Stimulated activated CD4-positive, alpha-beta T cell treated with anti-CD3 and anti-CD28 coated beads, Interleukin-15, amount 100 ng/mL, for 1 hour (primary cell): ENCODE results near the gene SRGAP3.

ENCODE experiments used
- DNase-seq, 2 donors: peaks; one replicate each; pipeline ENCODE4 v3.0.0-alpha.2; 2020; ENCODE audit warnings: low read depth in 1 of 2, low spot score in 1 of 2

SRGAP3 gene

DNA sequence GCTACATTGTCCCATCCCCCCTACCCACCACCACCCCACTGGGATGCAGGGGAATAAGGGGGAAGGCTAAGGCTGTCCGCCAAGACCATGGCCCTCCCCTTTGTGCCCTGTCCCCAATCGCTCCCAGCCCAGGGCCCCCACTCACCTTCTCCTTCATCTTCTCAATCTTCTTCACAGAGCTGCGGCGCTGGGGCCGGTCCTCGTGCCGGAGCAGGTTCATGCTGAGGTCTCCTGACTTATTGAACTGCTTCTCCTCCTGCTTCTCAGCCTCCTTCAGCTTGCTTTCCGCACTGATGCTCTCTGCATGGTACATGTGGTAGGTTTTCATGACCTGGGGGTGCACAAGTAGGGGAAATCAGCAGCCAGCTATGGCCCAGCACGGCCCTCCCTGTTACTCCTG lies 185.2 kb downstream of the SRGAP3 start:
- no peak for DNase-seq

GRCh38 chr3:9062570-9062969 lies 186.9 kb downstream of the SRGAP3 start:
- DNase-seq, result no peak

DNA sequence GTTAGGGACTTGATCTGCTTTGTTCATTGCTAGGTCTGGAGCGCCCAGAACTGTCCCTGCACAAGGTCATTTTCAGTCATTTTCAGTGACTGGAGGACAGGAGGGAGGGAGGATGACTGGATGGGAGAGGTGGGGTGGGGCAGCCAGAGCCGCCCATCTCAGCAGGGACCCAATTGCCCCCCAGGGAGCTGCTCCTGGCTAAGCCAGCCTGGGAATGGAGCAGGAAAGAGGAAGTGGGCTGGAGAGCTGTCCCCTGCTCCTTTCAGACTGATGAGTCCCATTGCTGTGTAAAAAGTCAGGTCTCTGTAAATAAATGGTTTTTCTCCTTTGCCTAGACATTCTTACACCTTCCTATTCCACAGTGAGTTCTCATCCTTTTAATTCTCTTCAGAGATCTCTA lies 187.8 kb downstream of the SRGAP3 start:
- no peak for DNase-seq

DNA sequence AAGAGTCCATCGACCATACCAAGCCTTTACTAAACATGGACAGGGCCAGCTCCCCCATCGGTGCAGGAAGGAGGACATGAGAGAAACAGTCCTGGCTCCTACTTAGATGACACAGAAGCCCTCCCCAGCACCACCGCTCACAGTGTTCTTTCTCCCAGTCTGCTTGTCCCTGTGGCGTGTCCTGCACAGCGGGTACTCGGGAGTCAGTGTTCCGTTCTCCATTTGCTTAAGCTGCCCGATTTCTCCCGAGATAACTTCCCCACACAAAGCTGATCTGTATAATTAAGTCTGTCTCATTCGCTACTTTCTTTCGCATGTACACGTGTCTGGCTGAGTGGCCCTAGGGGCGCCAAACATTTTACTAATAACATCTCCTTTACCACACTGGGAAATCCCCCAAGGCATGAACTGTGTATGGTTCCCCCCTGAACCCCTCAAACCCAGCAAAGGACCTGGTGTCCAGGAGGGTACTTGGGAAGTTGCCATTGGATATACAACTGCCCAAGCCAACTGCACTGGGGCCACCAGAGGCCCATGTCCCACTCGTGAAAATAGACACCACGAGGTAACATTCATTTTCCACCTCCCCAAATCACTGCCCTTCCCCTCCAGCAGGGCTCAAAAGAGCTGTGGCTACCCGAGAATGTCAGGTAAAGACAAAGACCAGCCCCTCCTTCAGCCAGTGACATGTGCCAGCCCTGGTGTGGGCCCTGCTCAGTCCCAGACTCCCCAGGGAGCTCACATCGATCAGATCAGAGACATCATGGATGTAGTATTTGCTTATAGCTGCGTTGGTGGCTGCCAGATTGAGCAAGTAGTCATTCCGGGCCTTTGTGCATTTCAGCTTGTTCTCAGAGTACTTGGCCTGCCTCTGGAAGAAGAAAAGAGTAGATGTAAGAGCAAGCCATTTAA lies 189.7 kb downstream of the SRGAP3 start:
- no peak for DNase-seq

- no peak for DNase-seq
Observed at GRCh38 chr3:9056581-9056980, 192.9 kb downstream of the SRGAP3 start.

GRCh38 chr3:9047452-9048346 lies 201.7 kb downstream of the SRGAP3 start:
- no peak for DNase-seq

DNA sequence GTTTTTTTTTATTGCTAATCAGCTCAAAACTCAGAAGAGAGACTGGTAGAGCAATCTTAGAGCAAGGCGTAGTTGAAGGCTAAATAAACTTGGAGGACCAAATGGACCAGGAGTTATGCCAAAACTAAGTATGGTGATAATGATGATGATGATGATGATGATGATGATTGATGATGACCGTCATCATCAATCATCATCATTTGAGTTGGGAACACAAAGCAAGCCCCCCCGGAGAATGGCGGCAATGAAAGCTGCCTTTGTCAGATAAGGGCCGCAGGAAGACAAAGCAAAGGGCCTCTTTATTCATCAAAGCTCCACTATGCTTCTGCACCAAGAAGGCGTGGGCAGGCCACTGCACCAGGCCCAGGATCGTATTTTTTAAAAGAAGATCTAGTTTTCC lies 204.1 kb downstream of the SRGAP3 start:
- DNase-seq, result no peak

- no peak for DNase-seq
Observed at GRCh38 chr3:9043063-9043462, 206.4 kb downstream of the SRGAP3 start.

- no peak for DNase-seq
Observed at GRCh38 chr3:9041626-9042025, 207.8 kb downstream of the SRGAP3 start.

DNA sequence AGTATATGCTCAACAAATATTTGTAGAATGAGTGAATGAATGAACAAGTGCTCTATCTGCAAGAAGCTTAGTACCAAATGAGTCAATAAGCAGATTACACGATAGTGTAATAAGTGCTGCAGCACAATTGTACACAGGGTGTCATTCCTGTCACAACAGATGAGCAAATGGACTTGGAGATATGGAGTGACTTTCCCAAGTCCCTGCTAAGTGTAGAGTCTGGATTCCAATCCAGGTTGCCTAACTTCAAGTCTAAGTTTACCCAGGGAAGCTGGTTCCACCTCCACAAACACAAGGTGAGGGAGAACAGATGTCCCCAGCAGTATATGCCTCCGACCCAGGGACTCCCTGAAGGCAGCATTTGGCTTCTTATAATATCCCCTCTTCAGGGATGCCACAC lies 208.4 kb downstream of the SRGAP3 start:
- no peak for DNase-seq

DNA sequence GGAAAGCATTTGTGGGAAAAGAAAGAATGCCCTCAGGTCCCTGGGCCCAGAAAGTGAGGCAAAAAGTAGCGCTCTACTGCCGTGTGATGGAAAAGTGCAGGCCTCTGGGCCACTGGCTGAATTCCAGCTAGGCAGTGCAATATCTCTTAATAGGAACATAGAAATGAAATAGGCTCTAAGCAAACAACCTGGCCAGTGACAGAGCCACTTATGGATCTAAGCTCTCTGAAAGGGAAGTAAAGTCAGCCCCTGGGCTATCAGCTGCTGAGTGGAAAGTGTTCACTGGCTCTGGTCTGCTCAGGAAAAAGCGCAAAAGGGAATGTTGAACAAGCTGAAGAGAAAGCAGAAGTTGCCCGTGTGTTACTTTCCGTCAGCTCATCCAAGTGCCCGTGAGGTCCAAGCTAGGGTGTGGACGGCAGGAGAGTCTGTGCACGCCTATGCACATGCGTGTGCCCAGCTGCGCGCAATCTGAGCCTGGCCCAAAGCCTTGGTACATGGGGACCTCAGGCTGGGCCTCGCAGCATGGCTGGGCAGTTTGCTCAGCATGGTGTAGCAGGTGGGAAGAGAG lies 212.2 kb downstream of the SRGAP3 start:
- no peak for DNase-seq

DNA sequence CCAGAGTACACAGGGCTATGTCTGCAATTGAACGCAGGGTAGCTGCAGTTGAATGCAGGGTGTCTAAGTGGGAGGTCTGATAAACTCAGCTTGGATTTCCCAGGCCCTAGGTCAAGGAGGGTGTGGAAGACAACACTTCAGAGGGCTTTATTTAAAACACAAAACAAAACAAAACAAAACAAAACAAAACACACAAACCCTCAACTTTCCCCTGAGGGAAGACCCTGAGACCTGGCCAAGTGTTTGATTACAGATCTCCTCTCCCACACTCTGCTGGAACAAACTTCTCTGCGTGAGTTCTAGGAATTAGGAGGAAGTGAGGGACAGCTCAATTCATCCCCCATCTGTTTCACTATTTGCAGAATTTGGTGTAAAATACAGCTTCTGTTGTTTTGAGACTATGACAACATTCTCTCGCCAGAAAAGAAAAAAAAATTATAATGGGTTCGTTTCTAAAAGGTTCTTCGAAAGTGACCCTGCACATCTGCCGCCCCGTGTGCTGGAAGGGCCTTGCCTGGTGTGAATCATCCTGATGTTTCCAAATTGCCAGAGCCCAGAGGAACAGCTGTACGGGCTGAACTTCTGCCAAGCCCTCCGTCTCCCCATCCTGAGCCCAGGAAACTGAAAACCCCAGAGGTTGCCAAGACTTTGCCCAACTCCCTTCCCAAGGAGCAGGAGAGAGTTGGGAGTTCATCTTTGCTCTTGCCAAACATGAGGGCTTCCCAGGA lies 212.9 kb downstream of the SRGAP3 start:
- DNase-seq, result no peak

GRCh38 chr3:9035961-9036360 lies 213.5 kb downstream of the SRGAP3 start:
- no peak for DNase-seq

DNA sequence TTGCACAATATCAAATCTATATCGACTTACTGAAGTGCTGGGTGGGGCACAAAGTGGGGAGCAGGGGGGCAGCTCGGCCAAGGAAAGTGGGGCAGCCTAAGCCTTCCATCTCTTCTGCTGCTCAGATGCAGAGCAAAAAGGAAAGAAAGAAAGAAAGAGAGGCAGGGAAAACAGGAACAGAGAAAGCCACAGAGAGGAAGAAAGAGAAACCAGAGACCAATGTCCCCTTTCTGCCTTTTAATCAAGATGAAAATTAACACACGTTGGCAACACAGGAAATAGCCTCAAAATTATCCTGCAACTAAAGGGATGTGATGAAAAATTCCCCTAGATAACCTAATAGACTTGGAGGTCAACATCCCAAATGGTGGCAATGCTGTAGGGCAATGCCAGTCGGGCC lies 214.0 kb downstream of the SRGAP3 start:
- no peak for DNase-seq

DNA sequence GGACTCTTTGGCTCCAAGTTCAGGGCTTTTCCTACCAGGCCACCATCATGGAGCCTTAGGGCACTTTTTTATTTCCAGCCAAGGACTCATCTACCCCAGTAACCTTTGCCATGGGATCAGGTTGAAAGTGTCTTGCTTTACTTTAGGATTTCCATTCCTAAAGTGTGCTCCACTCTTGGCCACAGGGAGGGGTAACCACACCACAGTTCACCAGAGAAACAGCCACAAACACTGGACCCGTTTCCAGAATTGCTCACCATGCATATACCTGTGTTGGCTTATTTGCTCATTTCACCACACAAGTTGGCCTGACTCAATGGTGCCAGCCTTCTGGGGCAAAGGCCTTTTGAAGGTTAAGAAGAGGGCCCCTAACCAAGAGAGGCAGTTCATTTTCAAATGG lies 215.6 kb downstream of the SRGAP3 start:
- DNase-seq, result no peak

- no peak for DNase-seq
Observed at GRCh38 chr3:9032231-9032777, 217.1 kb downstream of the SRGAP3 start.

- DNase-seq, result no peak
Observed at GRCh38 chr3:9030034-9030433, 219.4 kb downstream of the SRGAP3 start.

GRCh38 chr3:9028134-9028533 lies 221.3 kb downstream of the SRGAP3 start:
- DNase-seq, result no peak

- DNase-seq, result no peak
Observed at GRCh38 chr3:9026320-9027045, 223.0 kb downstream of the SRGAP3 start.

DNA sequence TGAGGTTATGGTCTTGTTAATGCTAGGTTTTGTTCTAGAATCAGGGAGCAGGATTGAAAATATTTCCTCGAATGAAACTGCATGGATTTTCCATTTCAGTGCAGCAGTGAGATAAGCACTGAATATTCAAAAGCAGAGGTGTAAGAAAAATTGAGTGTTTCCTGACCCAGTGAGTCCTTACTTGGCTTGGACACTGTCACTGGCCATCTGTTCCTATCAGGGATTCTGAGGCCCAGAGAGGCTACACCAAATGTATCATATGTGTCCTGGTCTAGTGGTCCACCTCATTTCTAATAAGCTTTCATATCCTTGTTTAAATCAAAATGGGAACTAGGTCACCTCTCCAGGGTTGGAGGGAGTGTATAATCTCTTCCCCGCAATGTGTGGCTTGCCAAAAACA lies 225.1 kb downstream of the SRGAP3 start:
- no peak for DNase-seq
